HG02943 (cell line): ENCODE data around the gene EDN1.

Experiments used
- ATAC-seq: cut with Tn5 transposase; IDR thresholded peaks from one replicate; pipeline ENCODE4 v1.9.1; 2021; ENCODE audit warnings: mild to moderate bottlenecking, low read depth, moderate library complexity; ENCODE audit not compliant: unreplicated experiment

Gene EDN1

DNA sequence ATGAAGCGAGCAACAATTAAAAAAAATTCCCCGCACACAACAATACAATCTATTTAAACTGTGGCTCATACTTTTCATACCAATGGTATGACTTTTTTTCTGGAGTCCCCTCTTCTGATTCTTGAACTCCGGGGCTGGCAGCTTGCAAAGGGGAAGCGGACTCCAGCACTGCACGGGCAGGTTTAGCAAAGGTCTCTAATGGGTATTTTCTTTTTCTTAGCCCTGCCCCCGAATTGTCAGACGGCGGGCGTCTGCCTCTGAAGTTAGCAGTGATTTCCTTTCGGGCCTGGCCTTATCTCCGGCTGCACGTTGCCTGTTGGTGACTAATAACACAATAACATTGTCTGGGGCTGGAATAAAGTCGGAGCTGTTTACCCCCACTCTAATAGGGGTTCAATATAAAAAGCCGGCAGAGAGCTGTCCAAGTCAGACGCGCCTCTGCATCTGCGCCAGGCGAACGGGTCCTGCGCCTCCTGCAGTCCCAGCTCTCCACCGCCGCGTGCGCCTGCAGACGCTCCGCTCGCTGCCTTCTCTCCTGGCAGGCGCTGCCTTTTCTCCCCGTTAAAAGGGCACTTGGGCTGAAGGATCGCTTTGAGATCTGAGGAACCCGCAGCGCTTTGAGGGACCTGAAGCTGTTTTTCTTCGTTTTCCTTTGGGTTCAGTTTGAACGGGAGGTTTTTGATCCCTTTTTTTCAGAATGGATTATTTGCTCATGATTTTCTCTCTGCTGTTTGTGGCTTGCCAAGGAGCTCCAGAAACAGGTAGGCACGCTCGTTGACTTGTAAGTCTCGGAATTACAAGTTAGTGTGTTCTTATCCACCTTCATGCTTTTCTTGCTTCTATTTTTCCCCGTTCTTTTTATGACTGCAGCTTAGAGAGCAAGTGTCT is at the start of gene EDN1:
EDN1 (plus strand) TSS at position 429 of the 888 bp plus-strand sequence; CDS start at position 698, 269 bp downstream.
- ATAC-seq, result peak; percentile 79

- ATAC-seq, result no peak
Observed at GRCh38 chr6:12241493-12242175, 48.5 kb upstream of the EDN1 start.

GRCh38 chr6:12243169-12243568 is 47.0 kb upstream of the EDN1 start:
- ATAC-seq, result no peak

- no peak for ATAC-seq
Observed at GRCh38 chr6:12245360-12245759, 44.8 kb upstream of the EDN1 start.

- no peak for ATAC-seq
Observed at GRCh38 chr6:12245763-12246718, 44.1 kb upstream of the EDN1 start.

DNA sequence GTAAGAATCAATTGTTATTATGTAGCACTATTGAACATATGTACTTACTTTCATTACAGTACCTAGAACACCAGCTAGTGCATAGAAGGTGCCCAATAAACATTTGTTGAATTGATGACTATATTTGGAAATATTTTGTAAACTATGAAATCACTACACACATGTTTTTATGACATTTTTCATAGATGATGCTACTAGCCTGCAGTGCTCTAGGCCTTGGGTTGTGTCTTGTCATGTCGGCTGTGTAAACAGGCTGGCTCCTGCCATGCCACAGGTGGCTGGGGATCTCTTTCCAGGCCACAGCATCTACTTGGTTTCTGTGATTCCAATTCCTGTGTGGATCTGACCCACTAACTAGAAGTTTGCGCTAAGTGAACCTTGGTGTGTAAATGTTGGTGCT is 43.3 kb upstream of the EDN1 start:
- ATAC-seq, result no peak

DNA sequence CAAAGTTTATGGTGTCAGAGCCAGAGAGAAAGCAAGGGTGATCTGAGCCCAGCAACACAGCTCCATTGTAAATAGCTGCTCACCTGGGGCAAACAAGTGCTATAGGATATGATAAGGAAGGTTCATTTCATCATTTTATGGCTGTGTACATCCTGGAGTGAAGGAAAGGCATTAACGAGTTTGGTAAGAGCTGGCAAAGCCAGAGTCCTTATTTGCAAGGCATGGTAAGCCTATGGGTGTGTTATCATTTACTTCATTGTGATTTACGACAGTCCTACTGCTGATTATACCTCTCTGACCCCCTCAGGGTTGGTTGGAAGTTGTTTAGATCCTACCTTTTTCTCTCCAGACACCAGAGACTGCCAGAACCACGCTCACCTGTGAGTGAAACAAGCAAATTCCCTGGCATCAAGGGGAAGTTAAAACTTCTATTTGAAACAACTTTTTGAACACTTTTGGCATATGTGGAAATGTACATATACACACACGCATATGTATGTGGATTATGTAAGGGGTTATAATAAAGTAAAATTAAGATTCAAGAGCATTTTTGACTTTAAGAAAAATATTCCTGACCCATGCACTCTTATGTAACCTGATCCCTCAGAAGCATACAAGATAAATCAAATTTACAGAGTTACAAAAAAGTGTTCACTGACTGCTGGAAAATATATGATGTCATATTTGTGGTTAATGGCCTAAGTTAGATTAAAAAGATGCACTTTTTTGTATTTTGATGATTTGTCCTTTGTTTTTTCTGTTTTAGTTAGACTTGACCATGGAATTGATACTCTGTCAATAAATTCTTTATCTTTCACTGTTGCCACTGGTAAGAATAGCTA is 40.4 kb upstream of the EDN1 start:
- no peak for ATAC-seq

- no peak for ATAC-seq
Observed at GRCh38 chr6:12250383-12250770, 39.8 kb upstream of the EDN1 start.

DNA sequence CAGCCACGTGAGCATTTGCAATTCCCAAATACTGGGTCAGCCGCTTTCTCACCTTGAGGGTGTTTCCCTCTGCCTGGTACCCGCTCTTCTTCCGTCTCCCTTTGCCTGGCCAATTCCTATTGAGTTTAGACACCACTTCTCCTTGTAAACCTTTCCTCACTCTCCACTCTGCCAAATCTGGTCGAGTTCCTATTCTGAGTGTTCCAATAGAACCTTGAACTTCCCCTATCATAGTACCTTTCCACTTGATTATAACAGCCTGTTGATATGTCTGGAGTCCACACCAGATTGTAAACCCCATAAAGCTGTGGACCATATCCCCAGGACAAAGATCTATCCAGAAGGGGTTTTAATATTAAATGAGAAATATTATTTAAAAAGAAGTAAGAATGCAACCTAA is 36.0 kb upstream of the EDN1 start:
- ATAC-seq, result no peak

DNA sequence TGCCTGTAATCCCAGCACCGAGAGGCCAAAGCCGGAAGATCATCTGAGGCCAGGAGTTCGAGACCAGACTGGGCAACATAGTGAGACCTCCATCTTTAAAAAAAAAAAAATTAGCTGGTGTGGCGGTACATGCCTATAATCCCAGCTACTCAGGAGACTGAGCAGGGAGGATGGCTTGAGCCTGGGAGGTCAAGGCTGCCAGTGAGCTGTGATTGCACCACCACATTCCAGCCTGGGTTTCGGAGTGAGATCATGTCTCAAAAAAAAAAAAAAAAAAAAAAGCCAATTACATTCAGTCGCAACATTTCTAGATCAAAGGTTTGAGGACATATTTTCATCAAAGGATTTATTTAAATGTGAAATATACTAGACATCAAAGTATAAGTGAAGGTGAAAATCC is 32.0 kb upstream of the EDN1 start:
- no peak for ATAC-seq

DNA sequence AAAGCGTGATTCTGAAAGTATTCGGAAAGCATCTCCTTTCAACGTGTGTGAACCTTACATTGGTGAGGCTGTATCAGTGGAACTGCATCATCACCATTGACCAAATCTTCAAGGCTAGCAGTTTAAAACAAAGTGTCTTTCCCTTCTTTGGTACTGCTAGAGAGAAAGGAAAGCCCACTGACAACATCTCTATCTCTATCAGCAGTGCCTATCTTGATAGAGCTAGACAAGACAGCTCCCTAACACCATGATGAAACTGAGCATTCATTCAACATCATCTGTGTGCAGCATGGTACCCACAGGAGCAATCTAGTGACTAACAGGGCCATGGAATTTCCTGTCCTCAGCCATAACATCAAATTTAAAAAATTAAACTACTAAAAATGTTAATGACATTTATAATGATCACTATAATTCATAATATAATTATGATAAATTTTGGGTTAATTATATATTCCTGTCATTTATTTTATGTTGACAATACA is 31.5 kb upstream of the EDN1 start:
- ATAC-seq, result no peak

DNA sequence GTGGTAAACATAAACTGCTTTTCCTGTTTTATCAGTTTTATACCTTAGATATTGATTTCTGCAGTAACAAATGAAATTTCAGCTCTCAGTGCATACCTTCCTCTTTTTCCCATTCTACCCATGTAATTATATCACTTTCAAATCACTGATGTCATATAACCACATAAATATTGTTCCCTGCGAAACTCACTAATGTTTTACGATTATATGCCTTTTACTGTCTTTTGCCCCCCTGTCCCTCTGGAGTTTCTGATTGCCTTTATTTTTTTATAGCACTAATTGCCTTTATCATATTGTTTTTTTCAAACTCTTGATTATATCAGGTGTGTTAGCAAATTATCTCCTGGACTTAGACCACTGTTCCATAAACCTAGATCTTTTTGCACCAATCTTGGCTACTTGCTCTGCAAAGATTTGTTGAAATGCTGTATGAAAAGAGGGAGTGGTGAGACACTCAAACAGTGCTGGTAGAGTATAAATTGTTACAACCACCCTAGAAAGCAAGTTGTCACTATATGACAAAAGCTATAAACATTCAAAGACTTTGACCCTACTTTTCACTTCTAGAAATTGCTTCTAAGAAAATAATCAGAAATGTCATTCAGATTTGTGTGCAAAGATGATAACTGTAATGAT is 29.6 kb upstream of the EDN1 start:
- no peak for ATAC-seq

- ATAC-seq, result no peak
Observed at GRCh38 chr6:12261502-12261901, 28.7 kb upstream of the EDN1 start.

- ATAC-seq, result no peak
Observed at GRCh38 chr6:12262236-12263061, 27.7 kb upstream of the EDN1 start.

DNA sequence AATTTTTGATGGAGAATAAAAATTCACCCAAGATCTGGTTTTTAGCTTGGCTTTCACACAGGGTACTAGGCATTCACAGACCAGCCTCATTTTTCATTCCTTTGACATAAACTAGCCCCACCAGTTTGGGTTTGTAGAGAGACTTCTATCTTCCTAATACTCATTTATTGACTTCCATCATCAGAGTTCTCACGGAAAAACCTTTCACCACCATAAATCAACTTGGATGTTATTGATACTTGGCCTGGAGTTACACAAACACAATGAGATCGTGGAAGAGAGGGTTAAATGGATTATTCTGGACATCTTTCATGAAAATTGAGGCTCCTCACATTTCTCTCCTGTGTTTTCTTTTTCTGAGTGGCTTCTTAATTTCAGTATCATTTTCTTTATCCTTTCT is 26.8 kb upstream of the EDN1 start:
- no peak for ATAC-seq

DNA sequence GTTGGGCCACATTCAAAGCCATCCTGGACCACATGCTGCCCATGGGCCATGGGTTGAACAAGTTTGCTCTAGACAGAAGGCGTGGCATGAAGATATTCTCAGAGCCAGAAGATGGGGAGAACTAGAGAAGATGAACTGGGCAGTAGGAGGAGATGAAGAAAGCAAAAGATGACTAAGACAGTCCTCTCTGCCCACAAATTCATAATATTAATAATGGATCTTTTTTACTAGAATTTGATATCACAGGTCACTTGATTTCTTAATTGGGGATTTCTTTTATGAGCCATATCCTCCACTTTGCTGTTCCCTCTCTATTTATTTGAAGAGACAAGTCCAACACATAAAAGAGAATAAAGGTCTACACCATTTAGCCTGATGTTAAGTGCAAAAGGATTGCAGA is 25.5 kb upstream of the EDN1 start:
- ATAC-seq, result no peak

- ATAC-seq, result no peak
Observed at GRCh38 chr6:12265296-12265695, 24.9 kb upstream of the EDN1 start.

DNA sequence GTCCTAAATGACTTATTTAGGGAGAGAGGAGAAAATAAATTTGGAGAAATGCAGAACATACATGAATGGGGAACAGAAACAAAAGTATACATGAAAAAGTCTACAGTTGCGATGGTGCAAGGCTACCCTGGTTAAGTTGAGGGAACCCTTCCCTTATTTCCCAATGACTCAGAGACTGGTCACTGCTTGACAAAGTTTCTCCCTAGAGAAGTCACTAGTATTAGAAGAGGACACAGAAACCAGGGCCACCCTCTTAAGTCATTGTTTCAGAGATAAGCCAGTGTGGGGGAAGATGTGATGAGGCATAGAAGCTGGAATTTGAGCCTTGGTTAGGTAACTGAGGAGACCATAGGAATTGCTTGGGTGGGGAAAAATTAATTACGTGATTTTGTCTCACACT is 24.4 kb upstream of the EDN1 start:
- no peak for ATAC-seq
